Measurements from ENCODE around the gene TMEM121. TPM values are rescaled to one million over a fixed set of nuclear protein-coding genes. Genes with fewer than 3 reads are reported as not detected.
"Not testable (repeated sequence)": the region's sequence is repeated elsewhere in the genome, so short reads cannot be mapped to it uniquely, and the experiment has no call there.

Gene TMEM121
- total and polyA plus RNA-seq, 12 donors = 0.93 to 2.6 (median 1.7) TPM

GRCh38 chr14:105558449-105559154 is 32.2 kb downstream of the TMEM121 start:
- ATAC-seq = peak in 5 of 8 donors; percentile 5 to 56 (median 21)

GRCh38 chr14:105559384-105560047 is 33.1 kb downstream of the TMEM121 start:
- intact Hi-C loops (cut with DNase I) = loop anchor here in 4 of 10 donors (5.0 to 10.0 kb wide), 3 partner anchors 123 to 385 kb away; no protein-coding TSS in a partner anchor

More at GRCh38 chr14:105558449-105559154, 32.2 kb downstream of the TMEM121 start:
- H3K9me3 ChIP-seq, H3K4me1 ChIP-seq, DNase-seq, H3K4me3 ChIP-seq, H3K27ac ChIP-seq, H3K36me3 ChIP-seq: not testable (repeated sequence)
- H3K27me3 ChIP-seq = peaks cover 0 to 14% (median 6%) of the 10 kb centered on the region in 7 donors
- intact Hi-C loops (cut with DNase I) = loop anchor here in 1 of 10 donors (10.0 kb wide), 1 partner anchor 386 kb away; no protein-coding TSS in a partner anchor
- peak in 8 of 9 donors; percentile 10 to 48 (median 46) for TF ChIP-seq CTCF (IDR thresholded peaks at IDR 0.05)
- WGBS, 2 donors = 76 to 84% methylated on average over 12 to 19 of the region's 28 CpGs

GRCh38 chr14:105560048-105560669 is 33.8 kb downstream of the TMEM121 start:
- WGBS, 2 donors = 38 to 41% methylated on average over 3 to 6 of the region's 27 CpGs
- intact Hi-C loops (cut with DNase I) = loop anchor here in 3 of 10 donors (5.0 to 10.0 kb wide), 2 partner anchors 122 to 125 kb away; no protein-coding TSS in a partner anchor
- peak in 7 of 8 donors; percentile 2 to 46 (median 14) for ATAC-seq

More at GRCh38 chr14:105559384-105560047, 33.1 kb downstream of the TMEM121 start:
- H3K27ac ChIP-seq, DNase-seq, H3K9me3 ChIP-seq, H3K4me1 ChIP-seq, H3K36me3 ChIP-seq, H3K4me3 ChIP-seq, H3K27me3 ChIP-seq: not testable (repeated sequence)
- WGBS, 2 donors = 42 to 80% methylated on average over 5 to 12 of the region's 49 CpGs
- TF ChIP-seq CTCF (IDR thresholded peaks at IDR 0.05) = peak in 1 of 9 donors; percentile 9
- peak; percentile 44 to 59 (median 54) for ATAC-seq

GRCh38 chr14:105561345-105561744 is 35.0 kb downstream of the TMEM121 start:
- 76 to 89% methylated on average over 6 to 8 of the region's 14 CpGs for WGBS, 2 donors
- H3K36me3 ChIP-seq, H3K9me3 ChIP-seq, H3K27ac ChIP-seq, ATAC-seq, H3K4me3 ChIP-seq, H3K4me1 ChIP-seq, H3K27me3 ChIP-seq, DNase-seq: not testable (repeated sequence)
- intact Hi-C loops (cut with DNase I) = loop anchor here in 3 of 10 donors (5.0 to 10.0 kb wide), 2 partner anchors 121 to 123 kb away; no protein-coding TSS in a partner anchor

More at GRCh38 chr14:105560048-105560669, 33.8 kb downstream of the TMEM121 start:
- not testable (repeated sequence) for H3K27me3 ChIP-seq, H3K27ac ChIP-seq, H3K9me3 ChIP-seq, H3K4me1 ChIP-seq, H3K4me3 ChIP-seq, H3K36me3 ChIP-seq, DNase-seq
